PFSK-1 (cell line): Measurements from ENCODE around the gene WNK2.

ENCODE experiments used
- FOXP2 ChIP-seq: optimal IDR thresholded peaks from 2 replicates; pipeline ENCODE3; 2011; ENCODE audit warnings: borderline replicate concordance, control low read depth, inconsistent platforms; ENCODE audit not compliant: insufficient read depth; ENCODE audit errors: extremely low read length, extremely low read depth
- POLR2AphosphoS5 ChIP-seq: IDR thresholded peaks from 2 replicates; pipeline ENCODE4 v1.6.1; 2012; ENCODE audit warnings: low read depth, mild to moderate bottlenecking, control low read depth, low read length, moderate library complexity
- REST ChIP-seq, 2 experiments: IDR thresholded peaks; 2 replicates each; pipeline versions ENCODE4 v1.6.1 to v1.8.0; 2011 to 2012; ENCODE audit warnings: low read depth in 2 of 2, low read length in 2 of 2, control low read depth in 1 of 2, inconsistent platforms in 1 of 2, mild to moderate bottlenecking in 1 of 2, moderate library complexity in 1 of 2; ENCODE audit not compliant: insufficient read depth in 1 of 2
- SIN3A ChIP-seq: IDR thresholded peaks from 2 replicates; pipeline ENCODE4 v1.6.1; 2012; ENCODE audit warnings: mild to moderate bottlenecking, low read length, moderate library complexity, borderline replicate concordance; ENCODE audit not compliant: insufficient read depth
- TAF1 ChIP-seq: IDR thresholded peaks from 2 replicates; pipeline ENCODE4 v1.6.1; 2012; ENCODE audit warnings: low read length, control low read depth, borderline replicate concordance; ENCODE audit not compliant: insufficient read depth

GRCh38 chr9:93256878-93257807 is 73.2 kb downstream of the WNK2 start:
- TF ChIP-seq TAF1: no peak
- TF ChIP-seq SIN3A: no peak
- TF ChIP-seq POLR2AphosphoS5: no peak
- no peak for TF ChIP-seq REST (IDR thresholded peaks at IDR 0.05; ENCODE audit: insufficient read depth in 1 of 2, low read depth in 2 of 2, low read length in 2 of 2)
- no peak for TF ChIP-seq FOXP2
